GM19025 (cell line): ENCODE data around the gene PHF19.

Experiments used
- ATAC-seq: cut with Tn5 transposase; IDR thresholded peaks from one replicate; pipeline ENCODE4 v1.9.1; 2021; ENCODE audit warnings: mild to moderate bottlenecking, low read depth, moderate library complexity; ENCODE audit not compliant: unreplicated experiment

The PHF19 gene

DNA sequence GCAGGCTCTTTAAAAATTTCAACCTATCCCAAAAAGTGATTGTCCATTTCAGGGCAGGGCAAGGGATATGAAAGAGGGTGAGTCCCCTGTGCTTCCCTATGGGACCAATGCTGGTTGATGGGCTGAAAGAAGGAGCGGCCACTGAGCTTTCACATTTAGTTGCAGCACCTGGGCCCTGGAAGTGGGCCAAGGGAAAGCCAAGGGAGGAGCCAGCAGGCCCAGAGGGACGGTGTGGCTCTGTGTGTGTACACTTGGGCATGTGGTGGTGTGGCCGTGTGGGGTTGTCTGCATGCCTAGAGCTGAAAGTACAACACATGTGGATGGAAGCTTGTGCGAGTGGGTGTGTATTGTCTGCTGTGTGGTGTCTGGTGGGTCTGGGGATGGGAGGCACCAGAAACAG, 20.3 kb downstream of the PHF19 start:
- ATAC-seq, result no peak

DNA sequence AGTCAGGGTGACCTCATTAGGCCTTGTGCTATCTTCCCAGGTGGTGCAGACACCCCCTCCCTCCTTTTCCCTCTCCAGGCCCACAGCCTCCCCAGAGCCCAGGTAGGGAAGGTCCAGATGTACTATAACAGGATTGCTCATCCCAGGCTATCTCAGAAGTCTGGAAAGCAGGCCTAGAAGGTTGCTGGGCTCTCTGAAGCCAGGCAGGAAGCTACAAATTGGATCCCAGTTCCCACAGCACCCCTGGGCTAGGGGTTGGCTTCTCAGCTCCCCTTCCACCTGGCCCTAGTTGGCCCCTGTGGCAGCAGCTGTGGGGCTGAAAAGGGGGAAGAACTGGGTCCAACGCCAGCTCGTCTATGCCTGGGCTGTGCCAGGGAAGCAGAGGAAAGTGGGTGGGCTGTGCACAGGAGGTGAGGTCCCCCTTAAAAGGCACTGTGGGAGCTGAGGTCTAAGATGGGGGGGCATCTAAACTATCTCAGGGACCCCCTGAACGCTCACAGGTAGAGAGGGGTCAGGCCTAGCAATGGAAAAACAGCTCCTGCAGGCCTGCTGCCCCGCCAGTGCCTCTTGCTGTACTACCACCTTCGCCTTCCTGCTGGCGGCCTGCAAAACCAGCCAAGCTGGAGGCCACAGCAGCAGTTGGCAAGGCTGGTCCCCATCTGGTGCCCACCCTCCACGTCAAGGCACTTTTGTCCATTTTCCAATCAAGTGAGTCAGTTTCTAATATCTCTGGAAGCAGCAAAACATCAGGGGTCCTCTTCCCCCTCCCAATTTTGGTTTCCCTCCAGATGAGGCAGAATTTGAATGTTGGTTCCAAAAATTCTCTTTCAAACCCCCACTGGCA, 20.9 kb downstream of the PHF19 start:
- ATAC-seq, result no peak

- ATAC-seq, result no peak
Measured at GRCh38 chr9:120854596-120855327, 22.2 kb downstream of the PHF19 start.

- no peak for ATAC-seq
Measured at GRCh38 chr9:120853198-120853597, 23.8 kb downstream of the PHF19 start.

DNA sequence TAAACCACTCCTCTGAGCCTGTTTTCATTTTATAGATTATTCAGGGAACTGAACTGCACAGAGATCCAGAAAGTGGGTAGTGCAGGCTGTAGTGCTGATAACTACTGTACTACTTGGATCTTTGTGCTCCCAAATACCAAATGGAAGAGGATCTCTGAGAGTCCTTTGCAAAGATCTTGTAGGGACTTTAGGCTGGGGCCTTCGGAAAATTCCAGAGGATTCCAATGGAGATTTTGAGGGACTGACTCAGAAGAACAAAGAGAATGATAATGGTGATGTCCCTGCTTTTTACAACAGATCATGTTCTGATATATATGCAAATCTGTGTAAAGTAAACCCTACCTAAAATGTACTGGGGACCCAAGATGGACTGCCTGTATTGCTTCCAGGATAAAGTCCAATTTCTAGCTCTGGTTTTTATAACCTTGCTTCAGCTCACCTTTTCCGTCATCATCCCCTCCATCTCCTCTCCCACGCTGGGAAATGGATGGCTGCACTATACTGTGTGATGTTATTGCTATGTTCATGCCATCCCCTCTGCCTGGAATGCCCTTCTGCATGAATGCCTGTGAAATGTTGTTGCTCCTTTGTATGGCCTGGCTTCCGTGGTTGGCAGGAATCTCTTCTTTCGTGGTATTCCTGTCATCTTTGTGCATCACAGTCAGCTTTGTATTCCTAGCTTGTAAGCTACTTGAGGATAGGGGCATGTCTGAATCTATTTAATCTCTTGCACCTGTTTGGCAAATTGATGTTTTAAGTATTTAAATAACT, 24.6 kb downstream of the PHF19 start:
- no peak for ATAC-seq

- no peak for ATAC-seq
Measured at GRCh38 chr9:120851449-120851848, 25.5 kb downstream of the PHF19 start.

- no peak for ATAC-seq
Measured at GRCh38 chr9:120850315-120850714, 26.7 kb downstream of the PHF19 start.

DNA sequence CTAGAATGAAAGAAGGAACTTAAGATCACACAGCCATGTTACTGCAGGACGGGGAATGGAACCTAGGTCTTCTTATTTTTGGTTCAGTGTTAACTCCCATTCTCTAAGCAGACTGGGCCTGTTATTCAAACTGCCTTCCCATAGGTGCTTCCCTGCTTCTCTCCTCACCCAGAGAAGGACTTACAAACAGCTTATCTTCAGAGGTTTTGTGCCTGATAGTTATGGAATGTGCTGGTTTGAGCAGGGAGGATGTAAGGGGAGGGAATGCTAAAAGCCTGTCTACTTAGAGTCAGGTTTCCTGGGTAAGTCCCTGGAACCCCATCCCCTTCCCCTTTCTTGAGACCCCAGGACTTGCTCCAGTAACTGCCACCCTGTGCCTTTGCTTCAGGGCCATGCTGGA, 30.1 kb downstream of the PHF19 start:
- ATAC-seq, result no peak

DNA sequence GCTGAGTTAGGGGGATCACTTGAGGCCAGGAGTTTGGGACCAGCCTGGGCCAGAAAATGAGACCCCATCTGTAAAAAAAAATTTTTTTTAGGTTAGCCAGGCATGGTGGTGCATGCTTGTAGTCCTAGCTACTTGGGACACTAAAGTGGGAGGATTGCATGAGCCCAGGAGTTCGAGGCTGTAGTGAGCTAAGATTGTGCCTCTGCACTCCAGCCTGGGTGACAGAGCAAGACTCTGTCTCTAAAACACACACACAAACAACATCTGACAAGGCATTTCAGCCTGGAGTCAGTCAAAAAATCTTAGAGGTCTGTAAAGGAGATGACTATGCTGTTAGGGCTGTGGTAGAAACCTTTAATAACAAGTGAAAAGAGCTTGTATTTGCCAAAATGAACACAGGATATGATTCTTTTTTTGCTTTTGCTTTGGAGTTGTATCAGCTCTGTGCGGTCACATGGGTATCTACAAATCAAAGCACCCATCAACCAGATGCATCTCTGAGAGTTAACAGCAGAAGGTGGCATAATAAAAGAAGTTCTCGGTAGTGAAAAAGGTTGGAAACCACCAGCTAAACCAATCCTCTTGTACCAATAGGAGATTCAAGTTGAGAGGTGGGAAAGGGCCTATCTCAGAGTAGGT, 30.6 kb downstream of the PHF19 start:
- no peak for ATAC-seq

DNA sequence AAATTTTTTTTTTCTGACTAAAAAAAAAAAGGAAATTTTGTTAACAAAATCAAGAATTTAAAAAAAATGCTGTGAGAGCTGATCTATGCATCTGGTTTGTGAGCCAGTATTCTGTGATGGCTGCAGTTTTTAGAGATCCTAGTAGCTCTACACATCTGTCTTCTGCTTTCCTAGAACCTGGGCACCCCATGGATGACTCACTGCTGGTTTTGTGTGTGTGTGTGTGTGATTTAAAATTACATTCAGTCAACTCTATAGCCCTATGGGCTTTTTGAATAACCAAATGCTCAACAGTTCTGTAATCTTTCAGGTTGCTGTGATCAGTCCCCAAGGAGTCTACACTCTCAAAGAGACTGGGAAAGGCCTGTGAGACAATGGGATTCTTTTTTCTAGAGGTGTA, 31.7 kb downstream of the PHF19 start:
- no peak for ATAC-seq

DNA sequence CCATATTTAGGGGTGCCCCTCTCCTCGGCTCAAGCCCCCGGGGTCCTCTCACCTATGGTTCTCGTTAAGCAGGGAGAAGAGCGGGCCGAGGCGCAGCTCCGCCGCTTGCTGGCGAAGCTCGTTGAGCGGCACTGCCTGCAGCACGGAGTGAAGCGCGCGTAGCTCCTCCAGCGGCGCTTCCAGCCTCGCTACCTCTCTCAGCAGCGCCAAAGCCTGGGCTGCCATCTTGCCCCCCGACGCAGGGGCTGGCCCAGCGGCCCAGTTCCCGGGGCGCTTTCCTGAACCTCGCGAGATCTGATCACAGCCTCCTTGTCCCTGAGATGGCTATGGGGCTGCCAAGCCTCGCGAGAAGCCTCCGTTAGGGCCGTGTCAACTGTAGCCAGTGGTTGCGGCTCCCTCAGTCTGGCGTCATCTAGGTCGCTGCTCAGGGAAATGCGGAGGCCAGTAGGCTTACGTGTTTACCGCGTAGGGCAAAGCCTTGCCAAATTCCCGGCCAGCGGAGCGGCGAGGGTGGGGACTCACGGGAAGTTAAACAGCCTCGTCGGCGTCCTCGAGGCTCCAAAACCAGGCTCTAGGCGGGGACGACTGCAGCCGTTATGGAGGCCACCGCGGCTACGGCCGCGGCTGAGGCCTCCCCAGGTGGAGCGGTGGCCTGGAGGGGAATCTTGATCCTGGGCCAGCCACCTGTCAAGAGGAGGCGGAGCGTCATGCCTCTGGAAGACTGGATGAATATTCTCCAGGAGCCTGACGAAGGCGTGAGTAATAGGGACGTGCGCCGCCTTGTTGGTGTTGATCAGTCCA, 34.1 kb downstream of the PHF19 start, which contains the start of gene PSMD5:
TSS of gene PSMD5 (minus strand) at position 238 of the 801 bp plus-strand sequence. CDS start at position 225, 13 bp downstream.
- ATAC-seq, result peak; percentile 99

GRCh38 chr9:120841930-120842684, 34.9 kb downstream of the PHF19 start:
- ATAC-seq, result no peak

DNA sequence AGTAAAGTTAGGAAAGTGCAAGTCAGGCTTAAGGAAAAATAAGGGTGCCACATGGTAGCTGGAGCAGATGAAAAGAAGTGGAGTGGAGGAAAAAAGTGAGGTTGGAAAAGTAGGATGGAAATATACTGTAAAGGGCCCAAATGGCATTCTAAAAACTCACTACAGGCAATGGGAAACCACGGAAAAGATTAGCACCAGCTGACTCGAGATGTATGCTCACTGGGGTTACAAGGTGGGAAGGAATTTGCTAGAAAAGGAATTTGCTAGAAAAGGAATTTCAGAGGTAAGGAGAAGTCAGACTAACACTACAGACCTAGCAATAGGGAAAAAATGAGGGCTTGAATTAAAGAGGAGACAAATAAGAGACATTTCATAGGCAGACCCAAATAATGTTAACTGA, 37.8 kb downstream of the PHF19 start:
- no peak for ATAC-seq

GRCh38 chr9:120837921-120838320, 39.1 kb downstream of the PHF19 start:
- ATAC-seq, result no peak

DNA sequence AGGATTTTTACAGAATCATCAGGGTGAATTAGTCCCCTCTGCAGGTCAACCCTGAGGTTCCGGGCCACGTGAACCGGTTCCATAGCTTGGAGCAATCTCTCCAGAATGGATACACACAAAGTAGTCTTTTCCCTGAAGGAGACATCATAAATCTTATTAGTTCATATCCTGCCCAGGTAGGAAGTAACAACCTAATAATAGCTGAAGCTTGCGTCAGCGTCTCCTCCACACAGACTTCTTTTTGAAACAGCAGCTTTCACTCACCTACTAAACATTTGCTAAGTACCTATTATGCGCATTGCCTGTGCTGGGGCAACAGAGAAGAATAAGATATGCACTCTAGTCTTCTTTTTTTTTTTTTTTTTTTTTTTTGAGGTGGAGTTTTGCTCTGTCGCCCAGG, 43.7 kb downstream of the PHF19 start:
- ATAC-seq, result no peak

DNA sequence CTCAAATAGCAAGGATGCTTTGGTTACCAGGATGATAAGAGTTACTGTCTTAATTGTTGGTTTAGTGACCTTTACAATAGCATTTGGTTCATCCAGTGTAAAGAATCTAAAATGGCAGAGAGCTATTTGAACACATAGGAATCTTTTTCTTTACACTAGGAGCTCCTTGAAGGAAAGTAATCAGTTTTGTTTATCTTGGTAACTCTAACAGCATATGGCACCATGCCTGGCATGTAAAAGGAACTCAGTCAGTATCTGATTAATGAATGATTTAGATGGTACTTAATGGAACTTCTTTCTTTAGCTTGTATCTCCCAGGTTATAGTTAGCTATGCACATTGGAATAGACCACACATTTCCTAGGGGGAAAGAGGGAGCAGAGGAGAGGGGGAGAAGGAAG, 44.2 kb downstream of the PHF19 start:
- no peak for ATAC-seq

- no peak for ATAC-seq
Measured at GRCh38 chr9:120830865-120831264, 46.1 kb downstream of the PHF19 start.

- no peak for ATAC-seq
Measured at GRCh38 chr9:120830151-120830550, 46.8 kb downstream of the PHF19 start.

- ATAC-seq, result no peak
Measured at GRCh38 chr9:120829650-120830049, 47.3 kb downstream of the PHF19 start.
